IMR-90 (cell line): ENCODE results near the gene ELMO1. TPM values are rescaled to one million over a fixed set of nuclear protein-coding genes. Genes with fewer than 3 reads are reported as not detected.

Source experiments
- ATAC-seq: fragments of 200-7000 bp; cut with Tn5 transposase; 2 replicates; pipeline ENCODE4 v1.9.1; 2020; ENCODE audit warnings: low read depth, mild to moderate bottlenecking, moderate library complexity
- BruUV-seq: library from RNA; stranded (reverse); fragments of 400-500 nt; replicated peaks from 2 replicates; lab custom pipeline; 2021; lab: Mats Ljungman, UMichigan
- CTCF ChIA-PET: fragments of 300-600 bp; formaldehyde crosslinking; extraction: SDS; loops from one replicate; lab custom pipeline; 2021; ENCODE audit warnings: antibody characterized with exemption; lab: Yijun Ruan, JAX
- POLR2A ChIA-PET: fragments of 300-600 bp; sonication (Branson Sonifier 250); formaldehyde crosslinking; loops from one replicate; lab custom pipeline; 2022; ENCODE audit warnings: antibody characterized with exemption; ENCODE audit not compliant: unreplicated experiment; lab: Charles Lee
- DNase-seq: peaks from one replicate; pipeline ENCODE4 v3.0.0; 2013
- H2AFZ ChIP-seq: replicated peaks from 2 replicates; pipeline ENCODE3; 2013; ENCODE audit warnings: low read length, mild to moderate bottlenecking; ENCODE audit not compliant: poor library complexity
- H2AK5ac ChIP-seq: 2 replicates; pipeline ENCODE4 v1.6.1; 2013; ENCODE audit warnings: low read depth, low read length, inconsistent platforms
- H2AK9ac ChIP-seq: replicated peaks from 2 replicates; pipeline ENCODE3; 2013; ENCODE audit warnings: mild to moderate bottlenecking, low read depth, low read length, moderate library complexity; ENCODE audit not compliant: poor library complexity
- H2BK120ac ChIP-seq: 2 replicates; pipeline ENCODE4 v1.6.1; 2013; ENCODE audit warnings: low read depth, low read length, inconsistent platforms
- H2BK15ac ChIP-seq: 3 replicates; pipeline ENCODE4 v1.6.1; 2013; ENCODE audit warnings: low read depth, low read length, inconsistent platforms
- H2BK20ac ChIP-seq: 2 replicates; pipeline ENCODE4 v1.6.1; 2013; ENCODE audit warnings: low read depth, mild to moderate bottlenecking, inconsistent platforms, low read length, moderate library complexity
- H2BK5ac ChIP-seq: 2 replicates; pipeline ENCODE4 v1.6.1; 2013; ENCODE audit warnings: mild to moderate bottlenecking, low read depth, low read length, inconsistent platforms; ENCODE audit not compliant: poor library complexity, severe bottlenecking
- H3K14ac ChIP-seq: replicated peaks from 2 replicates; pipeline ENCODE4 v1.6.1; 2013; ENCODE audit warnings: low read depth, low read length, inconsistent platforms
- H3K18ac ChIP-seq: 2 replicates; pipeline ENCODE4 v1.6.1; 2013; ENCODE audit warnings: low read depth, low read length, control low read depth
- H3K23ac ChIP-seq: 2 replicates; pipeline ENCODE4 v1.6.1; 2013; ENCODE audit warnings: low read depth, low read length, inconsistent platforms
- H3K27ac ChIP-seq: 2 replicates; pipeline ENCODE4 v1.5.1; 2013; ENCODE audit warnings: mild to moderate bottlenecking, control low read depth, low read length; ENCODE audit not compliant: insufficient read depth
- H3K27me3 ChIP-seq: 2 replicates; pipeline ENCODE4 v1.6.1; 2013; ENCODE audit warnings: low read length; ENCODE audit not compliant: control insufficient read depth, insufficient read depth
- H3K36me3 ChIP-seq: 2 replicates; pipeline ENCODE4 v1.6.1; 2013; ENCODE audit warnings: low read length, mixed read lengths; ENCODE audit not compliant: control insufficient read depth, insufficient read depth
- H3K4ac ChIP-seq: 2 replicates; pipeline ENCODE4 v1.6.1; 2013; ENCODE audit warnings: low read depth, low read length, inconsistent platforms
- H3K4me1 ChIP-seq: 2 replicates; pipeline ENCODE4 v1.6.1; 2013; ENCODE audit warnings: low read length, mixed read lengths; ENCODE audit not compliant: control insufficient read depth, insufficient read depth
- H3K4me2 ChIP-seq: 2 replicates; pipeline ENCODE4 v1.6.1; 2013; ENCODE audit warnings: low read depth, mild to moderate bottlenecking, control low read depth, low read length, moderate library complexity
- H3K4me3 ChIP-seq: 2 replicates; pipeline ENCODE4 v1.5.1; 2013; ENCODE audit warnings: low read depth, mild to moderate bottlenecking, control low read depth, low read length, moderate library complexity; ENCODE audit not compliant: insufficient read depth
- H3K56ac ChIP-seq: 2 replicates; pipeline ENCODE4 v1.6.1; 2013; ENCODE audit warnings: low read length, inconsistent platforms; ENCODE audit not compliant: insufficient read depth; ENCODE audit errors: extremely low read depth
- H3K79me1 ChIP-seq, 2 experiments: 2 replicates each; pipeline ENCODE4 v1.6.1; 2013; ENCODE audit warnings: low read length in 2 of 2, inconsistent platforms in 1 of 2, low read depth in 1 of 2
- H3K9ac ChIP-seq: 2 replicates; pipeline ENCODE4 v1.6.1; 2013; ENCODE audit warnings: low read depth, low read length, control low read depth
- H3K9me1 ChIP-seq: 2 replicates; pipeline ENCODE4 v1.6.1; 2013; ENCODE audit warnings: low read length, inconsistent platforms; ENCODE audit not compliant: insufficient read depth
- H3K9me3 ChIP-seq: 2 replicates; pipeline ENCODE4 v1.6.1; 2013; ENCODE audit warnings: low read length; ENCODE audit not compliant: control insufficient read depth, insufficient read depth
- H4K20me1 ChIP-seq: 2 replicates; pipeline ENCODE4 v1.6.1; 2013; ENCODE audit warnings: low read length, inconsistent platforms; ENCODE audit not compliant: insufficient read depth
- H4K5ac ChIP-seq: 2 replicates; pipeline ENCODE4 v1.6.1; 2013; ENCODE audit warnings: mild to moderate bottlenecking, low read depth, low read length, control low read depth
- H4K8ac ChIP-seq, 2 experiments: 2 replicates each; pipeline ENCODE4 v1.6.1; 2013; ENCODE audit warnings: low read depth in 2 of 2, low read length in 2 of 2, control low read depth in 1 of 2, inconsistent platforms in 1 of 2
- H4K91ac ChIP-seq: 2 replicates; pipeline ENCODE4 v1.6.1; 2013; ENCODE audit warnings: low read depth, low read length, inconsistent platforms; ENCODE audit not compliant: insufficient read depth
- FOS ChIP-seq: fragments of 150-350 bp; IDR thresholded peaks from 2 replicates; pipeline ENCODE4 v1.6.1; 2016; ENCODE audit warnings: low read depth, low read length
- POLR2A ChIP-seq: IDR thresholded peaks from 2 replicates; pipeline ENCODE4 v1.6.1; 2012; ENCODE audit warnings: mild to moderate bottlenecking, low read depth, low read length
- RAD21 ChIP-seq: IDR thresholded peaks from 2 replicates; pipeline ENCODE4 v1.6.1; 2012; ENCODE audit warnings: low read length, improper control_type of control experiment
- WGBS, 2 experiments: methylation state at CpG; one replicate each; pipeline versions ENCODE4 v1.1.5 to v1.1.7; 2013; ENCODE audit warnings: missing lambda C conversion rate in 2 of 2; ENCODE audit not compliant: insufficient read length in 1 of 2; ENCODE audit errors: extremely low coverage in 2 of 2; 5-methylcytosine and 5-hydroxymethylcytosine counted together
- dilution Hi-C: fragments of 300-500 bp; cut with HindIII; formaldehyde crosslinking; loops from one replicate; pipeline ENCODE4 v1.14.3; 2018; ENCODE audit warnings: low sequenced_read_pairs; ENCODE audit not compliant: unreplicated experiment
- in situ Hi-C: fragments of 300-500 bp; cut with MboI; formaldehyde crosslinking; loops from 3 replicates; pipeline ENCODE4 v1.14.3; 2019; ENCODE audit warnings: low sequenced_read_pairs, inconsistent platforms, mixed read lengths
- intact Hi-C: fragments of 100-400 bp; cut with micrococcal nuclease; formaldehyde crosslinking; loops from 2 replicates; pipeline ENCODE4 v1.10.0; 2022
- polyA plus RNA-seq, 3 experiments: library from polyadenylated mRNA; depleted of rRNA; stranded (reverse); fragments of >200 nt; gene quantifications; 2 replicates each; pipeline ENCODE4 v1.2.3, GENCODE V29; 2012; ENCODE audit warnings: low replicate concordance in 1 of 3
- total RNA-seq: library from RNA; depleted of rRNA; stranded (reverse); fragments of >200 nt; gene quantifications from 2 replicates; pipeline ENCODE4 v1.2.3, GENCODE V29; 2012

The ELMO1 gene
- total and polyA plus RNA-seq, 2 of the 4 experiments (the other 2 are of a cell fraction) = 0.03 TPM; not detected in 1

- H2BK20ac ChIP-seq = no peak overlapping the region
- no peak overlapping the region for H2BK120ac ChIP-seq
- H2AFZ ChIP-seq = no peak overlapping the region
- H3K9ac ChIP-seq = no peak overlapping the region
- WGBS, 2 experiments = no CpG with 5 or more reads among the region's 2 CpGs
- no peaks in the 10 kb centered on the region for H3K4me1 ChIP-seq
- no peak overlapping the region for H3K4me2 ChIP-seq
- no peak overlapping the region for H2BK15ac ChIP-seq
- H2BK5ac ChIP-seq = no peak overlapping the region
- BruUV-seq = no TSS peak
- H3K27me3 ChIP-seq = no peaks in the 10 kb centered on the region
- no peak overlapping the region for H3K18ac ChIP-seq
- H3K23ac ChIP-seq = no peak overlapping the region
- no peak overlapping the region for H3K56ac ChIP-seq
- H2AK9ac ChIP-seq = no peak overlapping the region
- no peaks in the 10 kb centered on the region for H3K9me3 ChIP-seq
- no peak overlapping the region for H2AK5ac ChIP-seq
- no peak overlapping the region for H3K14ac ChIP-seq
- DNase-seq (no peak), ATAC-seq (no peak)
- dilution Hi-C loops (no loop called here), intact Hi-C loops (no loop called here), in situ Hi-C loops (no loop called here)
- H3K27ac ChIP-seq = no peak overlapping the region
- H3K79me1 ChIP-seq = no peaks in the 10 kb centered on the region
- H3K4ac ChIP-seq = no peak overlapping the region
- H4K91ac ChIP-seq = no peak overlapping the region
- H4K5ac ChIP-seq = no peak overlapping the region
- CTCF ChIA-PET = interaction anchor here (0.6 kb wide), 1 partner anchor 272 kb away, joined by 4 read pairs; no protein-coding TSS in a partner anchor
- no peak overlapping the region for H4K8ac ChIP-seq
- no peaks in the 10 kb centered on the region for H3K36me3 ChIP-seq
- no peak overlapping the region for H3K4me3 ChIP-seq
- POLR2A ChIA-PET = no interaction called here
- H4K20me1 ChIP-seq = no peaks in the 10 kb centered on the region
- H3K9me1 ChIP-seq = no peaks in the 10 kb centered on the region
- TF ChIP-seq FOS (no peak), POLR2A (no peak), RAD21 (no peak)
Observed at GRCh38 chr7:36928718-36929117, 519.9 kb downstream of the ELMO1 start.
